Left lung (tissue), 10 donors: ENCODE data around the gene PROM2. TPM values are rescaled to one million over a fixed set of nuclear protein-coding genes. Genes with fewer than 3 reads are reported as not detected.
A peak's percentile ranks its signal among the peaks of the same experiment; 100 is the strongest.

ENCODE experiments used
- ATAC-seq: fragments of 200-7000 bp; cut with Tn5 transposase; one replicate; pipeline ENCODE4 v1.9.1; 2020; ENCODE audit warnings: moderate library complexity
- DNase-seq, 4 donors: peaks; one replicate each; pipeline ENCODE4 v3.0.0-alpha.2; 2013 to 2020
- H3K27ac ChIP-seq, 2 donors: fragments of 200-600 bp; sonication (generic) in 1 of 2; one replicate each; pipeline versions ENCODE4 v1.5.0 to v1.8.0; 2020 to 2021
- H3K27me3 ChIP-seq, 2 donors: fragments of 200-600 bp; sonication (generic) in 1 of 2; one replicate each; pipeline versions ENCODE4 v1.5.0 to v1.8.0; 2020 to 2021
- H3K36me3 ChIP-seq, 2 donors: fragments of 200-600 bp; sonication (generic) in 1 of 2; one replicate each; pipeline versions ENCODE4 v1.5.0 to v1.8.0; 2020 to 2021
- H3K4me1 ChIP-seq, 2 donors: fragments of 200-600 bp; one replicate each; pipeline ENCODE4 v1.8.0; 2021
- H3K4me3 ChIP-seq, 2 donors: fragments of 200-600 bp; sonication (generic) in 1 of 2; one replicate each; pipeline versions ENCODE4 v1.5.0 to v1.8.0; 2020 to 2021; ENCODE audit warnings: mild to moderate bottlenecking in 1 of 2
- H3K9me3 ChIP-seq, 2 donors: fragments of 200-600 bp; sonication (generic) in 1 of 2; one replicate each; pipeline versions ENCODE4 v1.5.0 to v1.8.0; 2020 to 2021
- CTCF ChIP-seq, 2 donors: fragments of 200-600 bp; sonication (generic) in 1 of 2; IDR thresholded peaks; one replicate each; pipeline versions ENCODE4 v1.5.0 to v1.8.0; 2021; ENCODE audit warnings: antibody characterized with exemption in 2 of 2
- intact Hi-C, 2 donors: fragments of 100-400 bp; cut with DNase I; formaldehyde crosslinking; loops; one replicate each; pipeline versions ENCODE4 v1.11.2 to v1.14.2; 2022
- polyA plus RNA-seq, 6 donors: library from polyadenylated mRNA; unstranded; fragments of 120-200 nt; gene quantifications; one replicate each; pipeline ENCODE4 v1.2.1, GENCODE V29; 2013; ENCODE audit not compliant: insufficient read length in 6 of 6
- total RNA-seq, 2 donors: library from RNA; stranded (reverse); fragmentation: NEBNext Ultra II Directional; extraction: Animal tissue kit (Norgen Biotek cat#: 25700); gene quantifications; one replicate each; pipeline ENCODE4 v1.2.1, GENCODE V29; 2021
- donor health status: DM: no; HTN: yes; CAD: no.
- donor health status: DM: no; HTN: no; CAD: no.

The PROM2 gene
- total and polyA plus RNA-seq, 8 donors: 5.6 to 16.4 (median 15.3) TPM

- ATAC-seq (no peak), DNase-seq (no peak)
- H3K9me3 ChIP-seq: no peaks in the 10 kb centered on the region
- TF ChIP-seq CTCF (IDR thresholded peaks at IDR 0.05): no peak
- no peak overlapping the region for H3K4me3 ChIP-seq
- intact Hi-C loops: no loop called here
- no peaks in the 10 kb centered on the region for H3K27me3 ChIP-seq
- no peaks in the 10 kb centered on the region for H3K36me3 ChIP-seq
- H3K27ac ChIP-seq: no peak overlapping the region
- H3K4me1 ChIP-seq: no peaks in the 10 kb centered on the region
Observed at GRCh38 chr2:95276888-95277245, 2.6 kb downstream of the PROM2 start.

GRCh38 chr2:95277246-95277906 is 3.1 kb downstream of the PROM2 start:
- H3K4me3 ChIP-seq: no peak overlapping the region
- ATAC-seq: peak; percentile 50
- TF ChIP-seq CTCF (IDR thresholded peaks at IDR 0.05): no peak

GRCh38 chr2:95278051-95278471 is 3.8 kb downstream of the PROM2 start:
- no peak overlapping the region for H3K4me3 ChIP-seq
- no peak for ATAC-seq
- peak in 1 of 4 donors; percentile 54 for DNase-seq
- no peaks in the 10 kb centered on the region for H3K9me3 ChIP-seq
- no peak for TF ChIP-seq CTCF (IDR thresholded peaks at IDR 0.05)
- H3K4me1 ChIP-seq: no peaks in the 10 kb centered on the region
- intact Hi-C loops: no loop called here
- H3K27ac ChIP-seq: no peak overlapping the region
- no peaks in the 10 kb centered on the region for H3K36me3 ChIP-seq
- H3K27me3 ChIP-seq: no peaks in the 10 kb centered on the region

More at GRCh38 chr2:95277246-95277906, 3.1 kb downstream of the PROM2 start:
- peak in 2 of 4 donors; percentile 44 to 63 for DNase-seq
- H3K9me3 ChIP-seq: no peaks in the 10 kb centered on the region
- intact Hi-C loops: no loop called here
- no peaks in the 10 kb centered on the region for H3K36me3 ChIP-seq
- H3K27me3 ChIP-seq: no peaks in the 10 kb centered on the region
- no peaks in the 10 kb centered on the region for H3K4me1 ChIP-seq
- H3K27ac ChIP-seq: no peak overlapping the region

- peak in 1 of 4 donors; percentile 66 for DNase-seq
- intact Hi-C loops: no loop called here
- no peaks in the 10 kb centered on the region for H3K36me3 ChIP-seq
- H3K27me3 ChIP-seq: no peaks in the 10 kb centered on the region
- no peaks in the 10 kb centered on the region for H3K4me1 ChIP-seq
- no peak overlapping the region for H3K27ac ChIP-seq
- no peak for TF ChIP-seq CTCF (IDR thresholded peaks at IDR 0.05)
- no peak overlapping the region for H3K4me3 ChIP-seq
- no peaks in the 10 kb centered on the region for H3K9me3 ChIP-seq
- ATAC-seq: no peak
Observed at GRCh38 chr2:95278637-95279225, 4.5 kb downstream of the PROM2 start.

- Histone ChIP-seq H3K9me3 (no peaks in the 10 kb centered on the region), H3K4me3 (no peak overlapping the region), H3K4me1 (no peaks in the 10 kb centered on the region), H3K36me3 (no peaks in the 10 kb centered on the region), H3K27me3 (no peaks in the 10 kb centered on the region), H3K27ac (no peak overlapping the region)
- TF ChIP-seq CTCF (IDR thresholded peaks at IDR 0.05): no peak
- DNase-seq (peak in 1 of 4 donors; percentile 54), ATAC-seq (no peak)
- intact Hi-C loops: no loop called here
Observed at GRCh38 chr2:95279435-95280035, 5.3 kb downstream of the PROM2 start.
